Stimulated activated CD8-positive, alpha-beta memory T cell treated with anti-CD3 and anti-CD28 coated beads, Interleukin-15, amount 100 ng/mL, for 24 hours (primary cell): ENCODE measurements around the gene DEPDC7.

Experiments used
- DNase-seq: peaks from one replicate; pipeline ENCODE4 v3.0.0-alpha.2; 2020; ENCODE audit warnings: low read depth

DEPDC7 gene

GRCh38 chr11:33062137-33062536, 46.5 kb downstream of the DEPDC7 start:
- DNase-seq, result no peak

DNA sequence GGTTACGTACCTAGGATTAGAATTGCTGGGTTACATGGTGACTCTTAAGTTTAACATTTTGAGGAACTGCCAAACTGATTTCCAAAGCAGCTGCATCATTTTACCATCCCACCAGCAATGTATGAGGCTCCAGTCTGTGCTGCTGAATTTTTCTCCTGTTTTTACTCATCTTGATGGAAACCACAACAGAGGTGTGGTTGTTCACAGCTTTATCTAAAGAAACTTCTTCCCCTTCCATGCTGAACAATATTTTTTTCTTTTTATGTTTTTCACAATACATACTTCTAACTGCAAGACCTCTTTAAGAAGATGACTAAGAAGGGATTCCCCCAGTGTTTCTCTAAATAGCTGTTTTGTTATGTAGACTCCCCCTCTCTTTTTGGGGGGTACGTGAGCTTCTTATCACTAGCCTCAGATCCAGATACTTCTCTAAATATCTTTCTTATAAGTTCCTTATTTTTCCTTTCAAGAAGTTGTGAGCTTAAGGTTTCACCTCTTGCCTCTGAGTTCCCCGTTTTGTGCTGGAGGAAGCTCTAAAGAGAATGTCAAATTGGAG, 47.7 kb downstream of the DEPDC7 start:
- no peak for DNase-seq

DNA sequence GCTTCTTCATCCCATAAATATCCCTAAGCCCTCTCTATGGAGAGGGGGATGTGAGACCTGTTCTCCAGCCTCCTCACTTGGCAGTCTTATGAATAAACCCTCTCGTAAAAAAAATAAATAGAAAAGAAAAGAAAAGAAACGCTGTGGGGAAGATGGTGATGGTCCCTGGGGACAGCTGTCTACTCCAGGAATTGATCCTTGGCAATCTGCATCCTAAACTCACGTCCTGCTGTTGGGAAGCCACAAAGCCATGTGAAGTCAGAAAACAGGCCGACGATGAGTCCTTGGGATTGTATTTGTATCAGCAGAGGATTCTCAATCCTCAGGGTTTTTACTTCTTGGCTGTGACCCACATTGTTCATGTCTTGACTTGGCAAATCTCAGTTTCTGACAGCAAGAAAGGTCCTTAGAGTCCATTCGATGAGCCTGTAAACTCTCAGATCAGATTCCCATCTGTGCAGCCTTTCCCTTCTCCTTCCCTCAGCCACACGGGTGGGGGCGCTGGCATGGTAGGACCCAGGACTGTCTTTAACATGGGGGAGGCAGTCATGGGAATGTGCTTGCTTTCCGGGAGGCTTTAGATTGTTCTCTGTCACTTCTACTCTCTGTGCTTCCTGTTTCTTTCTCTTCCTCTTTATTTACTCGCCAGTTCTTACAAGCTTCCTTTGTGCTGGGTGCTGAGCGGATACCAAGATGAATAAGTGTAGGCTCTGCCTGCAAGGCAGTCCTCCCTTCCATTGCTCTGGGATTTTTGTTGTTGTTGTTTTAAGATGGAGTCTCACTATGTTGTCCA, 48.6 kb downstream of the DEPDC7 start:
- no peak for DNase-seq

- no peak for DNase-seq
Measured at GRCh38 chr11:33064866-33065265, 49.2 kb downstream of the DEPDC7 start.

DNA sequence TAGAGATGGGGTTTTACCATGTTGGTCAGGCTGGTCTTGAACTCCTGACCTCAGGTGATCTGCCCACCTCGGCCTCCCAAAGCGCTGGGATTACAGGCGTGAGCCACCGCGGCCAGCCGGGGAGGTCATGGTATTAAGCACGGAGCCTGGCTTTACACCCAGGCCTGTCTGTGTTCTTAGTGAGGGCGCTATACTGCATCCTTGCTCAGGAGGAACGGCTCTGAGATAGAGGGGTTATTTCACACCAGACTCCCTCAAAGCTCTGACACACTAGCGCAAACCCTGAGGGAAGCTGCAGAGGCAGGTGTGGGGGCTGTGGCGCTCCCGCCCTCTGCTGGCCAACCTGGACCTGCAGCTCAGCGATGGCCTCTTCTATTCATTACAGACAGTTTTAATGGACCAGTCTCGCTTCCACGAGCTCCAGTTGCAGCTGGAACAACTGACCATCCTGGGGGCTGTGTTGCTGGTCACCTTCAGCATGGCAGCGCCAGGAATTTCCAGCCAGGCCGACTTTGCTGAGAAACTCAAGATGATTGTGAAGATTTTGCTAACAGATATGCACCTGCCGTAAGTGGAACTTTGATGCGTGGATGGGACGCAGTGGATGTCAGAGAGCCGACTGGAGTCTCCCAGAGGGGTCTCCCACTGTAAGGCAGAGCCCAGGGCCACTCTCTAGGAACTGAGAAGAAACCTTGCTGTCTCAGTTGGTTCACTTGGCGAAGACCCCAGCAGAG, 49.9 kb downstream of the DEPDC7 start:
- DNase-seq, result peak; percentile 35

GRCh38 chr11:33067294-33067693, 51.6 kb downstream of the DEPDC7 start:
- DNase-seq, result no peak

DNA sequence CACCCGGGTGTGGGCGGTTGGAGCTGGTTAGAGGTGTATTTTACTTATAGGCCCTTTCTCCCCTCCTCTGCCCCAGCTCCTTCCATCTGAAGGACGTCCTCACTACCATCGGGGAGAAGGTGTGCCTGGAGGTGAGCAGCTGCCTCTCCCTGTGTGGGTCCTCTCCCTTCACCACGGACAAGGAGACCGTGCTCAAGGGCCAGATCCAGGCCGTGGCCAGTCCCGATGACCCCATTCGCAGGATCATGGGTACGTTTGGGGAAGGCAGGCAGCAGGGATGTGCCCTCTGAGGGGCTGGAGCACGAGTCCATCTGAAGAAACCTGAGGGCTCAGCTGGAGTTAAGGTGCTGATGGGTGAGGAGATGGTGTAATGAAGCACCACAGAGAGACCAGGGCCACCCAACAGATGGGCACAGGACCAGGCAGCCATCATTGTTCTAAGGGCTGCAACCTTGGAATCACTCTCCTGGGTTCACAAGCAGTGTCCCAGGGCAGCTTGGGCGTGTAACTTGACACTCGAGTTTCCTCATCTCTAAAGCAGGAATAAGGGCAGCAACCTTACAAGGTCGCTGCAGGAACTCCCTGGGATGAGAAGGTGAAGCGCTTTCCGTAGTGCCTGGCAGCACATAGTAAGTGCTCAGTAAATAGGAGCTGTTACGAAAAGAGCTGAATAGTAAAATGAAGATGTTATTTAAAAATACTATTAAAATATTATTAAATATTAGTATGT, 53.1 kb downstream of the DEPDC7 start:
- DNase-seq, result no peak

- no peak for DNase-seq
Measured at GRCh38 chr11:33072465-33072864, 56.8 kb downstream of the DEPDC7 start.
